GM18858 (cell line): Measurements from ENCODE around the gene GALNT1.
"Not testable (repeated sequence)": the region's sequence is repeated elsewhere in the genome, so short reads cannot be mapped to it uniquely, and the experiment has no call there.

Experiments
- ATAC-seq: cut with Tn5 transposase; IDR thresholded peaks from one replicate; pipeline ENCODE4 v1.9.1; 2021; ENCODE audit not compliant: unreplicated experiment

Gene GALNT1

GRCh38 chr18:35581546-35581897 is at the start of gene GALNT1:
GALNT1 (plus strand) TSS chr18:35581740; CDS start chr18:35654663, 72,923 bp downstream.
- no peak for ATAC-seq

GRCh38 chr18:35533916-35534405 is 47.6 kb upstream of the GALNT1 start:
- ATAC-seq = no peak

- ATAC-seq = no peak
These were observed 46.2 kb upstream of the GALNT1 start for GRCh38 chr18:35535297-35535696.

GRCh38 chr18:35542356-35542755 is 39.2 kb upstream of the GALNT1 start:
- ATAC-seq = no peak

GRCh38 chr18:35547008-35547605 is 34.4 kb upstream of the GALNT1 start:
- ATAC-seq = no peak

GRCh38 chr18:35549564-35549963 is 32.0 kb upstream of the GALNT1 start:
- ATAC-seq = no peak

GRCh38 chr18:35553300-35553699 is 28.2 kb upstream of the GALNT1 start:
- ATAC-seq = no peak

- not testable (repeated sequence) for ATAC-seq
These were observed 26.0 kb upstream of the GALNT1 start for GRCh38 chr18:35555538-35555937.

GRCh38 chr18:35559867-35560266 is 21.7 kb upstream of the GALNT1 start:
- ATAC-seq = no peak

GRCh38 chr18:35564795-35565453 is 16.6 kb upstream of the GALNT1 start:
- ATAC-seq = peak; percentile 83

- no peak for ATAC-seq
These were observed 15.5 kb upstream of the GALNT1 start for GRCh38 chr18:35566019-35566418.

- no peak for ATAC-seq
These were observed 11.4 kb upstream of the GALNT1 start for GRCh38 chr18:35570182-35570581.

GRCh38 chr18:35571138-35571537 is 10.4 kb upstream of the GALNT1 start:
- ATAC-seq = no peak

- no peak for ATAC-seq
These were observed 8.9 kb upstream of the GALNT1 start for GRCh38 chr18:35572644-35573043.

GRCh38 chr18:35573531-35573930 is 8.0 kb upstream of the GALNT1 start:
- no peak for ATAC-seq

GRCh38 chr18:35576240-35576845 is 5.2 kb upstream of the GALNT1 start:
- ATAC-seq = not testable (repeated sequence)

- ATAC-seq = peak; percentile 48
These were observed 4.3 kb upstream of the GALNT1 start for GRCh38 chr18:35577045-35577848.

GRCh38 chr18:35578481-35578880 is 3.1 kb upstream of the GALNT1 start:
- no peak for ATAC-seq

- no peak for ATAC-seq
These were observed 2.6 kb upstream of the GALNT1 start for GRCh38 chr18:35578936-35579335.

- ATAC-seq = peak; percentile 40
These were observed 620 bp upstream of the GALNT1 start for GRCh38 chr18:35580701-35581539.
